Spleen (tissue), 7 donors: ENCODE measurements around the gene ADAMTS17.

Experiments
- CTCF ChIP-seq, 11 experiments: fragments of 200-600 bp in 7 of 11; fragments of 450-650 bp in 4 of 11; sonication (generic) in 4 of 11; IDR thresholded peaks in 8 of 11; conservative IDR thresholded peaks in 3 of 11; 1 replicate in 7 of 11; 2 replicates in 4 of 11; pipeline versions ENCODE4 v1.4.0 to v1.8.0; 2016 to 2021; ENCODE audit warnings: antibody characterized with exemption in 11 of 11, inconsistent platforms in 4 of 11, mild to moderate bottlenecking in 1 of 11
- POLR2A ChIP-seq, 3 donors: fragments of 450-650 bp; IDR thresholded peaks; one replicate each; pipeline ENCODE4 v1.5.1; 2017; ENCODE audit warnings: antibody characterized with exemption in 3 of 3, mild to moderate bottlenecking in 1 of 3
- donor health status: DM: no; HTN: no; CAD: no; lungs with moderate emphysema.
- donor health status: DM: no; HTN: no; CAD: no.
- donor health status: DM: no; HTN: no; CAD: no.

- TF ChIP-seq CTCF (IDR thresholded peaks at IDR 0.05 in 8 of 11, conservative IDR thresholded peaks at IDR 0.05 in 3 of 11) = no peak
- TF ChIP-seq POLR2A (IDR thresholded peaks at IDR 0.05) = no peak
These were observed 137.6 kb downstream of the ADAMTS17 start for GRCh38 chr15:100204211-100204610.
